Endothelial cell of umbilical vein (primary cell): Measurements from ENCODE around the gene TRNAU1AP.

Experiments used
- EZH2 ChIP-seq: IDR thresholded peaks from 2 replicates; pipeline ENCODE4 v1.6.1; 2012; ENCODE audit warnings: borderline replicate concordance, low read depth, mild to moderate bottlenecking, moderate library complexity, low read length, inconsistent platforms; ENCODE audit not compliant: severe bottlenecking
- JUN ChIP-seq: IDR thresholded peaks from 2 replicates; pipeline ENCODE4 v1.6.1; 2011; ENCODE audit warnings: borderline replicate concordance, low read depth; ENCODE audit not compliant: insufficient read length, insufficient read depth
- POLR2AphosphoS5 ChIP-seq: IDR thresholded peaks from 2 replicates; pipeline ENCODE4 v1.6.1; 2012; ENCODE audit warnings: low read depth, mild to moderate bottlenecking, control low read depth, low read length, moderate library complexity; ENCODE audit not compliant: insufficient read depth
- TF ChIP-seq, protein P1 (sequence below), 2 donors: IDR thresholded peaks; 1 replicate in 1 of 2; 2 replicates in 1 of 2; pipeline ENCODE4 v1.5.1; 2011; ENCODE audit warnings: low read length in 2 of 2, mild to moderate bottlenecking in 2 of 2, moderate library complexity in 2 of 2, control low read depth in 1 of 2, inconsistent platforms in 1 of 2, low read depth in 1 of 2; ENCODE audit not compliant: insufficient read depth in 1 of 2; ENCODE audit errors: extremely low read depth in 1 of 2
- TF ChIP-seq, protein P2 (sequence below): IDR thresholded peaks from 2 replicates; pipeline ENCODE4 v1.6.1; 2011; ENCODE audit not compliant: insufficient read depth, insufficient read length

- no peak for TF ChIP-seq EZH2
- TF ChIP-seq, protein P1, sequence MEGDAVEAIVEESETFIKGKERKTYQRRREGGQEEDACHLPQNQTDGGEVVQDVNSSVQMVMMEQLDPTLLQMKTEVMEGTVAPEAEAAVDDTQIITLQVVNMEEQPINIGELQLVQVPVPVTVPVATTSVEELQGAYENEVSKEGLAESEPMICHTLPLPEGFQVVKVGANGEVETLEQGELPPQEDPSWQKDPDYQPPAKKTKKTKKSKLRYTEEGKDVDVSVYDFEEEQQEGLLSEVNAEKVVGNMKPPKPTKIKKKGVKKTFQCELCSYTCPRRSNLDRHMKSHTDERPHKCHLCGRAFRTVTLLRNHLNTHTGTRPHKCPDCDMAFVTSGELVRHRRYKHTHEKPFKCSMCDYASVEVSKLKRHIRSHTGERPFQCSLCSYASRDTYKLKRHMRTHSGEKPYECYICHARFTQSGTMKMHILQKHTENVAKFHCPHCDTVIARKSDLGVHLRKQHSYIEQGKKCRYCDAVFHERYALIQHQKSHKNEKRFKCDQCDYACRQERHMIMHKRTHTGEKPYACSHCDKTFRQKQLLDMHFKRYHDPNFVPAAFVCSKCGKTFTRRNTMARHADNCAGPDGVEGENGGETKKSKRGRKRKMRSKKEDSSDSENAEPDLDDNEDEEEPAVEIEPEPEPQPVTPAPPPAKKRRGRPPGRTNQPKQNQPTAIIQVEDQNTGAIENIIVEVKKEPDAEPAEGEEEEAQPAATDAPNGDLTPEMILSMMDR (IDR thresholded peaks at IDR 0.05; ENCODE audit: extremely low read depth in 1 of 2, insufficient read depth in 1 of 2, low read depth in 1 of 2, low read length in 2 of 2), result no peak
- TF ChIP-seq, protein P2, sequence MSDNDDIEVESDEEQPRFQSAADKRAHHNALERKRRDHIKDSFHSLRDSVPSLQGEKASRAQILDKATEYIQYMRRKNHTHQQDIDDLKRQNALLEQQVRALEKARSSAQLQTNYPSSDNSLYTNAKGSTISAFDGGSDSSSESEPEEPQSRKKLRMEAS, result no peak
- no peak for TF ChIP-seq POLR2AphosphoS5
- TF ChIP-seq JUN, result no peak
Observed at GRCh38 chr1:28604411-28604810, 51.5 kb downstream of the TRNAU1AP start.
